DND-41 (cell line): ENCODE data around the gene TSPAN11.

Experiments
- ATAC-seq: fragments of 200-7000 bp; cut with Tn5 transposase; 3 replicates; pipeline ENCODE4 v1.9.1; 2021; ENCODE audit warnings: low read depth; ENCODE audit not compliant: insufficient read depth
- DNase-seq: peaks from one replicate; pipeline ENCODE4 v3.0.0-alpha.2; 2020
- H2AFZ ChIP-seq: 2 replicates; pipeline ENCODE4 v1.6.0; 2012; ENCODE audit warnings: low read depth, low read length
- H3K27ac ChIP-seq: 2 replicates; pipeline ENCODE4 v1.5.1; 2012; ENCODE audit warnings: low read length, inconsistent platforms
- H3K27me3 ChIP-seq: fragments of 200-600 bp; sonication (generic); 2 replicates; pipeline ENCODE4 v1.6.0; 2012; ENCODE audit warnings: low read length, mild to moderate bottlenecking, inconsistent platforms; ENCODE audit not compliant: insufficient read depth, poor library complexity
- H3K36me3 ChIP-seq: 2 replicates; pipeline ENCODE4 v1.5.1; 2012; ENCODE audit warnings: low read length, inconsistent platforms; ENCODE audit not compliant: insufficient read depth
- H3K4me1 ChIP-seq: 2 replicates; pipeline ENCODE4 v1.5.1; 2012; ENCODE audit warnings: mild to moderate bottlenecking, low read length; ENCODE audit not compliant: insufficient read depth
- H3K4me2 ChIP-seq: 2 replicates; pipeline ENCODE4 v1.6.0; 2012; ENCODE audit warnings: mild to moderate bottlenecking, moderate library complexity, low read length, inconsistent platforms; ENCODE audit not compliant: insufficient read depth
- H3K4me3 ChIP-seq, 2 experiments: fragments of 200-600 bp in 1 of 2; shearing (Covaris generic) in 1 of 2; 2 replicates each; pipeline ENCODE4 v1.5.1; 2012 to 2016; ENCODE audit warnings: inconsistent platforms in 2 of 2, low read length in 2 of 2, mild to moderate bottlenecking in 2 of 2, low read depth in 1 of 2, moderate library complexity in 1 of 2
- H3K79me2 ChIP-seq: 2 replicates; pipeline ENCODE4 v1.6.0; 2012; ENCODE audit warnings: low read length, inconsistent platforms; ENCODE audit not compliant: insufficient read depth
- H3K9ac ChIP-seq: 2 replicates; pipeline ENCODE4 v1.6.0; 2012; ENCODE audit warnings: low read depth, mild to moderate bottlenecking, inconsistent platforms, low read length, moderate library complexity
- H3K9me3 ChIP-seq: 2 replicates; pipeline ENCODE4 v1.5.1; 2012; ENCODE audit warnings: low read length, moderate library complexity, mild to moderate bottlenecking, inconsistent platforms; ENCODE audit not compliant: insufficient read depth, severe bottlenecking
- H4K20me1 ChIP-seq: 2 replicates; pipeline ENCODE4 v1.6.0; 2012; ENCODE audit warnings: low read length; ENCODE audit not compliant: insufficient read depth
- CTCF ChIP-seq: IDR thresholded peaks from 2 replicates; pipeline ENCODE4 v1.5.1; 2012; ENCODE audit warnings: borderline replicate concordance, low read length, moderate library complexity, mild to moderate bottlenecking; ENCODE audit not compliant: poor library complexity, severe bottlenecking; ENCODE audit errors: extremely low read depth
- EZH2 ChIP-seq: IDR thresholded peaks from 3 replicates; pipeline ENCODE4 v1.6.1; 2012; ENCODE audit warnings: borderline replicate concordance, low read depth, mild to moderate bottlenecking, moderate library complexity, low read length, inconsistent platforms; ENCODE audit not compliant: severe bottlenecking

Gene TSPAN11

GRCh38 chr12:30967026-30967425 lies 40.5 kb downstream of the TSPAN11 start:
- Histone ChIP-seq H3K79me2 (no peaks in the 10 kb centered on the region), H3K4me2 (no peak overlapping the region), H3K9ac (no peak overlapping the region), H3K27me3 (no peaks in the 10 kb centered on the region), H3K4me3 (no peak overlapping the region), H3K9me3 (no peaks in the 10 kb centered on the region), H4K20me1 (no peaks in the 10 kb centered on the region), H3K36me3 (no peaks in the 10 kb centered on the region), H2AFZ (no peak overlapping the region), H3K4me1 (no peaks in the 10 kb centered on the region), H3K27ac (no peak overlapping the region)
- no peak for ATAC-seq
- no peak for DNase-seq
- TF ChIP-seq EZH2 (no peak), CTCF (no peak)

GRCh38 chr12:30968211-30968610 lies 41.7 kb downstream of the TSPAN11 start:
- no peak for DNase-seq

GRCh38 chr12:30969006-30969405 lies 42.5 kb downstream of the TSPAN11 start:
- H3K36me3 ChIP-seq: no peaks in the 10 kb centered on the region
- DNase-seq (no peak), ATAC-seq (no peak)

More at GRCh38 chr12:30968211-30968610, 41.7 kb downstream of the TSPAN11 start:
- H3K9me3 ChIP-seq: no peaks in the 10 kb centered on the region
- no peaks in the 10 kb centered on the region for H3K27me3 ChIP-seq
- ATAC-seq: no peak
- no peaks in the 10 kb centered on the region for H4K20me1 ChIP-seq
- H3K4me2 ChIP-seq: no peak overlapping the region
- no peak overlapping the region for H2AFZ ChIP-seq
- no peaks in the 10 kb centered on the region for H3K4me1 ChIP-seq
- TF ChIP-seq CTCF (no peak), EZH2 (no peak)
- no peak overlapping the region for H3K4me3 ChIP-seq
- no peak overlapping the region for H3K9ac ChIP-seq
- H3K36me3 ChIP-seq: no peaks in the 10 kb centered on the region
- H3K27ac ChIP-seq: no peak overlapping the region
- no peaks in the 10 kb centered on the region for H3K79me2 ChIP-seq

More at GRCh38 chr12:30969006-30969405, 42.5 kb downstream of the TSPAN11 start:
- Histone ChIP-seq H3K9me3 (no peaks in the 10 kb centered on the region), H3K4me1 (no peaks in the 10 kb centered on the region), H3K4me2 (no peak overlapping the region), H3K9ac (no peak overlapping the region), H3K27me3 (no peaks in the 10 kb centered on the region), H3K79me2 (no peaks in the 10 kb centered on the region), H3K4me3 (no peak overlapping the region), H3K27ac (no peak overlapping the region), H2AFZ (no peak overlapping the region), H4K20me1 (no peaks in the 10 kb centered on the region)
- TF ChIP-seq EZH2: no peak
- no peak for TF ChIP-seq CTCF
